HG02970 (cell line): Measurements from ENCODE around the gene CDON.

ENCODE experiments used
- ATAC-seq: cut with Tn5 transposase; IDR thresholded peaks from one replicate; pipeline ENCODE4 v1.9.1; 2021; ENCODE audit warnings: mild to moderate bottlenecking, moderate library complexity, moderate number of reproducible peaks; ENCODE audit not compliant: unreplicated experiment, low FRiP score

Gene CDON

GRCh38 chr11:126083829-126084607 is 21.4 kb upstream of the CDON start:
- ATAC-seq = no peak

- ATAC-seq = no peak
Measured at GRCh38 chr11:126082251-126083109, 19.8 kb upstream of the CDON start.

GRCh38 chr11:126081915-126082250 is 19.2 kb upstream of the CDON start:
- ATAC-seq = no peak

GRCh38 chr11:126080161-126080941 is 17.7 kb upstream of the CDON start:
- ATAC-seq = no peak

GRCh38 chr11:126079621-126080124 is 17.0 kb upstream of the CDON start:
- no peak for ATAC-seq

GRCh38 chr11:126076641-126077040 is 14.0 kb upstream of the CDON start:
- ATAC-seq = no peak

GRCh38 chr11:126072801-126073594 is 10.3 kb upstream of the CDON start:
- ATAC-seq = no peak

GRCh38 chr11:126072141-126072741 is 9.6 kb upstream of the CDON start:
- ATAC-seq = no peak

GRCh38 chr11:126063507-126063852 is 814 bp upstream of the CDON start:
- no peak for ATAC-seq

GRCh38 chr11:126061707-126062678 is 673 bp downstream of the CDON start:
- ATAC-seq = no peak

- no peak for ATAC-seq
Measured at GRCh38 chr11:126060757-126061171, 1.9 kb downstream of the CDON start.

- ATAC-seq = no peak
Measured at GRCh38 chr11:126059238-126059781, 3.4 kb downstream of the CDON start.

- no peak for ATAC-seq
Measured at GRCh38 chr11:126058105-126058874, 4.4 kb downstream of the CDON start.

- no peak for ATAC-seq
Measured at GRCh38 chr11:126054882-126055281, 7.8 kb downstream of the CDON start.

GRCh38 chr11:126054408-126054807 is 8.3 kb downstream of the CDON start:
- ATAC-seq = no peak

GRCh38 chr11:126053415-126054286 is 9.0 kb downstream of the CDON start:
- ATAC-seq = no peak

GRCh38 chr11:126051117-126051516 is 11.5 kb downstream of the CDON start:
- ATAC-seq = no peak
